ENCODE data around the gene ARHGAP5.

ARHGAP5 gene, protein sequence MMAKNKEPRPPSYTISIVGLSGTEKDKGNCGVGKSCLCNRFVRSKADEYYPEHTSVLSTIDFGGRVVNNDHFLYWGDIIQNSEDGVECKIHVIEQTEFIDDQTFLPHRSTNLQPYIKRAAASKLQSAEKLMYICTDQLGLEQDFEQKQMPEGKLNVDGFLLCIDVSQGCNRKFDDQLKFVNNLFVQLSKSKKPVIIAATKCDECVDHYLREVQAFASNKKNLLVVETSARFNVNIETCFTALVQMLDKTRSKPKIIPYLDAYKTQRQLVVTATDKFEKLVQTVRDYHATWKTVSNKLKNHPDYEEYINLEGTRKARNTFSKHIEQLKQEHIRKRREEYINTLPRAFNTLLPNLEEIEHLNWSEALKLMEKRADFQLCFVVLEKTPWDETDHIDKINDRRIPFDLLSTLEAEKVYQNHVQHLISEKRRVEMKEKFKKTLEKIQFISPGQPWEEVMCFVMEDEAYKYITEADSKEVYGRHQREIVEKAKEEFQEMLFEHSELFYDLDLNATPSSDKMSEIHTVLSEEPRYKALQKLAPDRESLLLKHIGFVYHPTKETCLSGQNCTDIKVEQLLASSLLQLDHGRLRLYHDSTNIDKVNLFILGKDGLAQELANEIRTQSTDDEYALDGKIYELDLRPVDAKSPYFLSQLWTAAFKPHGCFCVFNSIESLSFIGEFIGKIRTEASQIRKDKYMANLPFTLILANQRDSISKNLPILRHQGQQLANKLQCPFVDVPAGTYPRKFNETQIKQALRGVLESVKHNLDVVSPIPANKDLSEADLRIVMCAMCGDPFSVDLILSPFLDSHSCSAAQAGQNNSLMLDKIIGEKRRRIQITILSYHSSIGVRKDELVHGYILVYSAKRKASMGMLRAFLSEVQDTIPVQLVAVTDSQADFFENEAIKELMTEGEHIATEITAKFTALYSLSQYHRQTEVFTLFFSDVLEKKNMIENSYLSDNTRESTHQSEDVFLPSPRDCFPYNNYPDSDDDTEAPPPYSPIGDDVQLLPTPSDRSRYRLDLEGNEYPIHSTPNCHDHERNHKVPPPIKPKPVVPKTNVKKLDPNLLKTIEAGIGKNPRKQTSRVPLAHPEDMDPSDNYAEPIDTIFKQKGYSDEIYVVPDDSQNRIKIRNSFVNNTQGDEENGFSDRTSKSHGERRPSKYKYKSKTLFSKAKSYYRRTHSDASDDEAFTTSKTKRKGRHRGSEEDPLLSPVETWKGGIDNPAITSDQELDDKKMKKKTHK (N-terminal part only)

DNA sequence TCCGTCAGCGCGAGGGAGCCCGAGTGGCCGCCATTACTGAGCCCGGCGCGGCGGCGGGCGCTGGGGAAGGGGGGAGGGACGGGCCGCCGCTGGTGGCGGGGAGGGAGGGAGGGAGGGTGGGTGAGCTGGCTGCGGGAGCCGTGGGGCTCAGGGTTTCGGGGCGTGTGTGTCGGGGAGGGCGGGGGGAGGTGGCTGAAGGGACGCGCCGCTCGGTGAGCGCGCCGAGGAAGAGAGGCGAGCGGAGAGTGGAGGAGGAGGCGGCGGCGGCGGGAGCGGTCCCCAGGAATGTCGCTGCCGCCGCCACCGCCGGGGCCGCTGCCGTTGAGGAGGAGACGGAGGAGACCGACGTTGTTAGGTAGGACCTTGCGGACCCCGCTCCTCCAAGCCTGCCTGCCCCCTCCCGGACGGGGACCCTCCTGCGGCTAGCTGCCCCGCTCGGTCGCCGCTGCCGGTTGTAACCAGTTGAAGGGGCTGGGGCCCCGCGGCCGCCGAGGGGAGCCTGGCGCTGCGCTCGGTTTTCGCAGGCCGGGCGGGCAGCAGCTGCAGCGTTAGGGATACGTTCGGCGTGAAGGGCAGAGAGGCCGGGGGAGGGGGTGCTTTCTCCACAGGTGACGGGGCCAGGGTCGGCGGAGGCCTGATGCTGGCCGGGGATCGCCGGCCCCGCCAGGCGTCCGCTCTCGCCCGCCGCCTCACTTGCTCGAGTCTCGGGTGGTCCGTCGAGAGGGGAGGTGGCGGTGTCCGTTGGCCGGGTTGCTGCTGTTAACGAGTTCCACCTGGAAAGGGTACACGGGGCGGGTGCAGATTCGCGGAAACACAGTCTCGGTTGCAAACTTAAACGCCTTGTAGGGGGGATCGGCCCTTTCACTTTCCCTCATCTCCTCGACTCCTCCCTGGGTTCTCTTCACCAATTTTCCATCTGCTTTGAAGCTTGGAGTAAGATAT lies at the start of gene ARHGAP5:
ARHGAP5 (plus strand) TSS at position 224 of the 942 bp plus-strand sequence. CDS start 13,366 bp downstream, outside the sequence.
- Mint-ChIP-seq H3K27ac (peak within 1 kb of the TSS; percentile 98), H3K27me3 (no peaks in the 10 kb centered on the region), H3K4me3 (peak within 1 kb of the TSS; percentile 96), H3K4me1 (peaks cover 36% of the 10 kb centered on the region), H3K36me3 (peaks cover 2% of the 10 kb centered on the region), H3K9me3 (no peaks in the 10 kb centered on the region)

DNA sequence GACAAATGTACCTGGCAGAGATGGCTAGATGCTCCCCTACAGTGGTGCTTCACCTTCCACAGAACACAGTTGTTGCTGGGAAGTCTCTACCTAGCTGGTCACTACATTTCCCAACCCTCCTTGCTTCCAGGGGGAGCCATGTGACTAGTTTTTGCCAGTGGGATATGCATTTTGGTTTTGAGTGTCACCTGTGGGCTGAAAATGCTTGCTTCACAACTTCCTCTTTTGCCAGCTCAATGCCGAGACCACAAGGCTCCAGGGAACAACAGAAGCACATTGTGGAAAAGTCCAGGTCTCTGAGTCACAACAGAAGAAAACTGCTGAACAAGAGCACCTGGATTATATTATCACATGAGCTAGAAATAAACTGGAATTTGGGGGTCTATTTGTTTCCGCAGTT lies 48.5 kb upstream of the ARHGAP5 start:
- H3K9me3 Mint-ChIP-seq = no peaks in the 10 kb centered on the region
- peaks cover 1% of the 10 kb centered on the region for H3K27me3 Mint-ChIP-seq
- H3K36me3 Mint-ChIP-seq = no peaks in the 10 kb centered on the region
- H3K4me1 Mint-ChIP-seq = no peaks in the 10 kb centered on the region
- no peak overlapping the region for H3K4me3 Mint-ChIP-seq
- H3K27ac Mint-ChIP-seq = no peak overlapping the region

DNA sequence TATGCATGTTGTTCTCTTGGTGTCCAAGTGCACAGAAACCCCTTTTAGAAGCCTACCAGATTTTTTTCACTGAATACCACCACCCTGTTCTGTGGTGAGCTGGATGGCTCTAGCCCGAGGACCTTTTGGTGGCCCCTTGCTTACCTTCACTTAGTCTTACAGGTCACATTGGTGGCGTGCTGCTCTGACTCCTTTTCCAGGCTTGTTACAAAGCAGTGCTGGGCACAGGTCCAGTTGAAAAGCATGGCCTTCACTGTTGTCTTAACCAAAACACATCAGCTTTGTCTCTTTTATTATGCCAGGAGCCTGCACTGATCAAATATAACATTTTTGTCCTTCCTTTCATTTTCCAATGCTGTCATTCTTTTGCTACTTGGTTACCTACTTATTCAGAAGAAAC lies 43.6 kb upstream of the ARHGAP5 start:
- peaks cover under 1% of the 10 kb centered on the region for H3K27me3 Mint-ChIP-seq
- H3K27ac Mint-ChIP-seq = no peak overlapping the region
- H3K9me3 Mint-ChIP-seq = no peaks in the 10 kb centered on the region
- no peak overlapping the region for H3K4me3 Mint-ChIP-seq
- H3K36me3 Mint-ChIP-seq = no peaks in the 10 kb centered on the region
- no peaks in the 10 kb centered on the region for H3K4me1 Mint-ChIP-seq

DNA sequence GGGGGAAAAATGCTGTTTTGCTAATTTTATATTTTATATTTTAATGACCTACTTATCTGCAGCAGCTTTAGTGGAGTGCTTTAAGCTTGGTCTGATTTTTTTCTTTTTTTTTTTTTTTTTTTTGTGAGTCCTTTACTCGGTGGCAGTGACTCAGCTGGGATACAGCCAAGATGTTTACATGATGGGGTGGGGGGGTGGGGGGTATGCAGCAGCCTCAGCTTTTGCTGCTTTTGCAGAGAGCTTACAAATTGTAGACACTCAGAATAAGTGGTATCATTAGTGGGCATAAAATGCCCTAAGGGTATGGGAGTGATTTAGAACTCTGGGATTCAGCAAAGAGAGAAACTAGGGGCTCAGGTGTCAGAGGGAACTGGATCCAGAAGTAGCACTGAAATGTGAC lies 38.2 kb upstream of the ARHGAP5 start:
- Mint-ChIP-seq H3K4me3 (no peak overlapping the region), H3K27ac (no peak overlapping the region), H3K9me3 (no peaks in the 10 kb centered on the region), H3K27me3 (peaks cover 5% of the 10 kb centered on the region), H3K36me3 (no peaks in the 10 kb centered on the region), H3K4me1 (no peaks in the 10 kb centered on the region)

DNA sequence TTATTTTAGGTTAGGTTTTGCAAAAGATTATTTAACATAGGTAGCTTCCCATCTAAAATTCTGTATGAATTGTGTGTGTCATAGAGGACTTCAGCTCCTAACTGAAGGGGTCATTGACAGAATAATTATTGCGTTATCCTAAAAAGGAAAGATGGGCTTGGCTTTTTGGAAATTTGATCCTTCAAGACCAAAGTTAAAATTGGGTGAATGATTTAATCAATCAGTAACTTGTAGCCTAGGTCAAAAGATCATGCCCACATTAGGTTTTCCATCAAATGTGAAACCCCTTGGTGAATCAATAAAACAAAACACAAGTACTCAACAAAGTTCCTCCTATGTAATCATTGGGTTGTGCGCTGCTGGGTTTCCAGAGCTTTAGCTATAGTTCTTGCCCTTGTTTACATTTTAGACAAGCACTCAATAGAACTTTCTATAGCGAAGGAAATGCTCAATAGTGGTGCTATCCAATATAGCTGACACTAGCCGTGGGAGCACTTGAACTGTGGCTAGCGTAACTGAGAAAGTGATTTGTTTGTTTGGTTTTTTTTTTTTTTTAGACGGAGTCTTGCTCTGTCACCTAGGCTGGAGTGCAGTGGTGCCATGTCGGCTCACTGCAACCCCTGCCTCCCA lies 37.6 kb upstream of the ARHGAP5 start:
- Mint-ChIP-seq H3K4me3 (no peak overlapping the region), H3K27ac (no peak overlapping the region), H3K9me3 (no peaks in the 10 kb centered on the region), H3K27me3 (peaks cover 7% of the 10 kb centered on the region), H3K4me1 (no peaks in the 10 kb centered on the region), H3K36me3 (no peaks in the 10 kb centered on the region)

DNA sequence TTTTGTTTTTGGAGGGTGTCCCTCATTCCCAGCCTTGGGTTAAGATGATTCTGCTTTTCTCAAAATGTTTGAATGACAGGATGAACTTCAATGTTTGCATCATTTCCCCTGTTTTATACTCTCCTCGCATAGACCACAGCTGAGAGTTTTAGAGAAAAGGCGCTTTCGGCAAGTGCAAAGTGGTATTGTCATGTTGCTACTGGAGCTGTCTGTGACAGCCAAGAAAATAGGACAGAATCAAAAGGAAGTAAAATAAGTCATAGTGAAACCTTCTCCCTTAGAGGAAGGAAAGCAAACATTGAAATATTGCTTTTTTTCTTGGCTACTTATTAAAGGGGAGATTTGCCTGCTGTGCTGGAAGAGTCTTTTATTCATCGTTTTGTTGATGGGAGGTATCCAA lies 33.5 kb upstream of the ARHGAP5 start:
- no peaks in the 10 kb centered on the region for H3K4me1 Mint-ChIP-seq
- H3K4me3 Mint-ChIP-seq = no peak overlapping the region
- H3K27me3 Mint-ChIP-seq = peaks cover 6% of the 10 kb centered on the region
- no peaks in the 10 kb centered on the region for H3K9me3 Mint-ChIP-seq
- no peak overlapping the region for H3K27ac Mint-ChIP-seq
- no peaks in the 10 kb centered on the region for H3K36me3 Mint-ChIP-seq

DNA sequence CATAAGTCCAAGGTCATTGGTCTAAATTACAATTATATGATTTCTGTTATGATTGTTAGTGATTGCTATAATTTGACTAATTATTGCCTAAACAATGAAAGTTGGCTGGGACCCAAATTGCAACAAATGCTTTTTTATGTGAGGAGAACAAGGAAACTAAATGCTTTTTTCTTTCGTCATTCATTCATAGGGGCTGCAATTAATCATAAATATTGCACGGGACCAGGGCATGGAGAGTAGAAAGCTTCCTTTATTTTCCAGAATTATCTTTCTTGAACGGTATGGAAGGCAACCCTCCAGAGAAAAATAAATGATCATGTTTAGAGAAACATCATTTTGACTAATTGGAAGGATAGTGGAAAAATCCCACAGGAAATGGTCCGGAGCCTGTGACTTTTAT lies 32.6 kb upstream of the ARHGAP5 start:
- H3K4me1 Mint-ChIP-seq = no peaks in the 10 kb centered on the region

DNA sequence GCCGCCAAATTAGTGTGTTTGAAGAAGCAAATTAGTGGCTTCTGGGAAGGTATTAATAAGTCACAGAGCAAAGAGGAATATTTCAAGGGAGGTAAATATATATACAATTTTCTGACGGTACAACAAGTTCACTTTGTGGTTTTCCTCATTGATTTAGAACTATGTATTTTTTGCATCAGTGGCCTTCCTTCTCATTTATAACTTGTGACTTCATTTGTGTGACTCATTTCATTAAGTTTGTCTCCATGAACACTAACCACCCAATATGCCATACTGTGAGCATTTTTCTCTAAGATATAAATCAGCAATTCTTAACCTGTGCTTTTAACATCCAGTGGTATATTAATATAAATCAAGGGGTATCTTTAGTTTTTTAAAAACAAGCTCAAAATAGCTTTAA lies 29.3 kb upstream of the ARHGAP5 start:
- Mint-ChIP-seq H3K9me3 (no peaks in the 10 kb centered on the region), H3K36me3 (no peaks in the 10 kb centered on the region), H3K4me3 (no peak overlapping the region), H3K27ac (no peak overlapping the region), H3K4me1 (no peaks in the 10 kb centered on the region), H3K27me3 (peaks cover 2% of the 10 kb centered on the region)

More for the DNA sequence above, 32.6 kb upstream of the ARHGAP5 start:
- Mint-ChIP-seq H3K4me3 (no peak overlapping the region), H3K27ac (no peak overlapping the region), H3K36me3 (no peaks in the 10 kb centered on the region), H3K27me3 (peaks cover 5% of the 10 kb centered on the region), H3K9me3 (no peaks in the 10 kb centered on the region)

DNA sequence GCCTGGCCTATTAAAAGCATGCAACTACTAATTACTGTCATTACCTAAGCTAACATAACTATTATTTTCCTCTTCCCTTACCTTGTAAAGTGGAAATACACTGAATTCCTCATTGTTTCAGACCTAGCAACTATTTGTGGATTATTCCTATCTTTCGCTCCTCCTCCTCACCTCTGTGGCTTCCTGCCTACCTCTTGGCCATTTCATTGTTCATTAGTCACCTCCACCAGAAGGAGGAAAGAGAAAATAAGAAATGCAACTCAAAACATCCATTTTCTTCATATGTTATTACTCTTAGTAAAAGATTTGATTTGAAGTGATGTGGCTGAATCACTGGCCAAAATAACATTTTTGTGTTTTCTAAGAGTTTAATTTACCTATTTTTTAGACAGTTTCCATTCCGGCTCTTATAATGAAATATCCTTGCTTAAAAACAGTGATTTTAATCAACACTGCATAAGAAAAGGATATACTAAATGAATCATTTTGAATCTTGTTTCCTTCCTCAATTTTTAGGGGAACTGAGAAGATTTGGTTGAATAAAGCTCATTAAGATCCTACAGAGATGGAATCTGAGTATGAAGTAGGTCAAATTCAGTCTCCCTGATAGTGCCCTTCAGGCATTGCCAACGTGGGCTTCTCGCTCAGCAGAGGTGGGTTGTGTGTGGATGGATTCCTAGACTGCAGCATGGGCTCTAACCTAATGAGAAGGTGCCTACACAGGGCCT lies 27.6 kb upstream of the ARHGAP5 start:
- H3K4me1 Mint-ChIP-seq = no peaks in the 10 kb centered on the region
- no peaks in the 10 kb centered on the region for H3K9me3 Mint-ChIP-seq
- H3K27me3 Mint-ChIP-seq = no peaks in the 10 kb centered on the region
- no peak overlapping the region for H3K4me3 Mint-ChIP-seq
- H3K36me3 Mint-ChIP-seq = no peaks in the 10 kb centered on the region
- H3K27ac Mint-ChIP-seq = no peak overlapping the region

DNA sequence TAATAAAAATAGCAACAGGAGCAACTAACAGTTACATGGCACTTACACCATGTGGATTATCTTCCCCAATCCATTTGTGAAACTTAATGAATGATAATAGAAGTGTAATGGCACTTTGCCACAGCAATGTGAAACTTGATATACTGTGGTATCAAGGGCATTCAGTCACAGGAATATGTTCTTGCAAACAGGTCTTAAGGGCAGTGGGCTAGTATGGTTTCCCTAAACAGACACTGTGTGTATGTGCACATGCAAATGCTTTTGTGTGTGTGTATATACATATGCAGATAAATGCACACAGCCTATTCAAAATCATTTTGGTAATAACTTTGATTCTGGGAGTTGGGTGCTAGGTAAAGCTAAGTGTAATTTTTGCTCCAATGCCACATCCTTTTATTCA lies 26.2 kb upstream of the ARHGAP5 start:
- no peak overlapping the region for H3K4me3 Mint-ChIP-seq
- no peaks in the 10 kb centered on the region for H3K9me3 Mint-ChIP-seq
- no peaks in the 10 kb centered on the region for H3K36me3 Mint-ChIP-seq
- no peaks in the 10 kb centered on the region for H3K4me1 Mint-ChIP-seq
- no peak overlapping the region for H3K27ac Mint-ChIP-seq
- no peaks in the 10 kb centered on the region for H3K27me3 Mint-ChIP-seq

DNA sequence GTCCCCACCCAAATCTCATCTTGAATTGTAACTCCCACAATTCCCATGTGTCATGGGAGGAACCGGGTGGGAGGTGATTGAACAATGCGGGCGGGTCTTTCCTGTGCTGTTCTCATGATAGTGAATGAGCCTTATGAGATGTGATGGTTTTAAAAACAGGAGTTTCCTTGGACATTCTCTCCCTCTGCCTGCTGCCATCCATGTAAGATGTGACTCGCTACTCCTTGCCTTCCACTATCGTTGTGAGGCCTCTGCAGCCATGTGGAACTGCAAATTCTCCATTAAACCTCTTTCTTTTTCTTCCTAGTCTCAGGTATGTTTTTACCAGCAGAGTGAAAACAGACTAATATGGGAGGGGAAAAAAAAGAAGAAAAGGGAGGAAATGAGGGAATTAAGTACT lies 22.6 kb upstream of the ARHGAP5 start:
- Mint-ChIP-seq H3K4me3 (no peak overlapping the region), H3K27ac (no peak overlapping the region), H3K4me1 (no peaks in the 10 kb centered on the region), H3K9me3 (no peaks in the 10 kb centered on the region), H3K36me3 (no peaks in the 10 kb centered on the region), H3K27me3 (peaks cover 5% of the 10 kb centered on the region)

DNA sequence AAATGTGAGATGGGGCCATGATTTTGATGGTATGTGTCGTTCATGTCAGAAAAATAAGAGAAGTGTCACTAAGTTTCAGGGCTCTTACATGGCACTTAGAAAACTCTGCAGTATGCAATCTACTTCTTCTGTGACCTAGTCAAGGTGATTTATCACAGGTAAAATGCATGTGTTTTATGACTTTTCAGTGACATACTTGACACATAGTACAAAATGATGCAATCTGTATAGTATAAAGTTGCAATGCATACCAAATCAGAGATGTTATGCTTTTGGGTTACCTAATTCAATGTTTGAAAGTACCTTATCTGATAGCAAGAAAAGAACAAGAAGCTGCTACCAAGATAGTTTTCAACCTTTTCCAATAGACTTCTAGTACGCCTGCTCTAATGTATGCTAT lies 21.9 kb upstream of the ARHGAP5 start:
- Mint-ChIP-seq H3K4me3 (no peak overlapping the region), H3K27ac (no peak overlapping the region), H3K36me3 (no peaks in the 10 kb centered on the region), H3K4me1 (no peaks in the 10 kb centered on the region), H3K27me3 (peaks cover 5% of the 10 kb centered on the region), H3K9me3 (no peaks in the 10 kb centered on the region)

DNA sequence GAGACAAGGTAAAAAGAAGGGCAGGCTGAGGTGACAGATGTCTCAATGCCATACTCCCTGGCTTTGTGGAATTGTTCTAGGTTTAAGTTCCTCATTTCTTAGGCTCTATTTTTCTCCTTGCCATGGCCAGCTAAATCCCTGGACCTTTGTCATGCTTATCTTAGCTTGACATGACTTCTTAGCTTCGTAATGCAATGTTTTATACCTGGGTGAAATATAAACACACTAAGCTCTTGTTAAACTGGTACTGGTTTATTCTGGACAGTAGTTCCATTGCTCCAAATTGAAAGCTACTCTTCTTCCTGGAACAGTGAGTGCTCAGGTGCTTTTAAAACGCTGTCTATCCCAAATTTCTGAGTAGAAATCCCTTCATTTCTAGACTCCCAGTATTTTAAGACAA lies 17.4 kb upstream of the ARHGAP5 start:
- no peak overlapping the region for H3K4me3 Mint-ChIP-seq
- peaks cover 5% of the 10 kb centered on the region for H3K27me3 Mint-ChIP-seq
- H3K4me1 Mint-ChIP-seq = no peaks in the 10 kb centered on the region
- no peaks in the 10 kb centered on the region for H3K36me3 Mint-ChIP-seq
- H3K9me3 Mint-ChIP-seq = no peaks in the 10 kb centered on the region
- H3K27ac Mint-ChIP-seq = no peak overlapping the region

DNA sequence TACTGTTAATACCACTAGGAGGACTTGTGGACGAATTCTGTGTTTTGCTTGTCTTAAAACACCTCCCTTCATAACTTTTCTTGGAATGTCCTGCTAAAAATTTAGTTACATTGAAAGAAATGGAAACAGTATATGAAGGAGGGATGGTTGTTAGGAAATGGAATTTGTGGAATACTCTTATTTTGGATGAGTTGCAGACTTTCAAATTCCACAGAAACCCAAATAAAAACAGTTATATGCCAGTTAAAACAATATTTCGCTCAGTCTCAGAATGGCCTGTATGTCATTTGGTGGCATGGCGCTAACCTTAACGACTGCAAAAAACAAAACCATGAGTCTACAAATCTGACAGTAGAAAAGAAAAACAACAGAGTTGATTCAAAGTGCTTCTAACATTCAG lies 12.2 kb upstream of the ARHGAP5 start:
- H3K4me3 Mint-ChIP-seq = no peak overlapping the region
- no peak overlapping the region for H3K27ac Mint-ChIP-seq
- H3K36me3 Mint-ChIP-seq = no peaks in the 10 kb centered on the region
- no peaks in the 10 kb centered on the region for H3K9me3 Mint-ChIP-seq
- no peaks in the 10 kb centered on the region for H3K27me3 Mint-ChIP-seq
- no peaks in the 10 kb centered on the region for H3K4me1 Mint-ChIP-seq
